HEK293T (cell line): ENCODE measurements around the gene TMEM62.

Experiments used
- CTCF ChIA-PET: fragments of 350-600 bp; formaldehyde crosslinking; extraction: SDS; loops from one replicate; lab custom pipeline; 2021; ENCODE audit warnings: antibody characterized with exemption, inconsistent platforms; lab: Yijun Ruan, JAX
- POLR2A ChIA-PET: fragments of 350-600 bp; formaldehyde crosslinking; extraction: SDS; loops from one replicate; lab custom pipeline; 2020; ENCODE audit warnings: antibody characterized with exemption, inconsistent platforms; lab: Yijun Ruan, JAX
- DNase-seq: peaks from one replicate; pipeline ENCODE4 v3.0.0; 2012; ENCODE audit warnings: mixed read lengths; ENCODE audit errors: extremely low spot score
- ARNT ChIP-seq: fragments of 450-650 bp; IDR thresholded peaks from 2 replicates; pipeline ENCODE4 v1.6.1; 2017; ENCODE audit warnings: mild to moderate bottlenecking
- BHLHE40 ChIP-seq: fragments of 450-650 bp; IDR thresholded peaks from 2 replicates; pipeline ENCODE4 v1.6.1; 2016; ENCODE audit warnings: mild to moderate bottlenecking, moderate library complexity, borderline replicate concordance
- CTBP1 ChIP-seq: fragments of 450-650 bp; IDR thresholded peaks from 2 replicates; pipeline ENCODE4 v1.6.1; 2016; ENCODE audit warnings: borderline replicate concordance
- ELF4 ChIP-seq: fragments of 450-650 bp; IDR thresholded peaks from 2 replicates; pipeline ENCODE4 v1.6.1; 2017; ENCODE audit warnings: antibody characterized with exemption
- FOXA1 ChIP-seq: fragments of 450-650 bp; IDR thresholded peaks from 2 replicates; pipeline ENCODE4 v1.6.1; 2016; ENCODE audit warnings: mild to moderate bottlenecking
- FOXK2 ChIP-seq: fragments of 450-650 bp; IDR thresholded peaks from 2 replicates; pipeline ENCODE4 v1.6.1; 2016; ENCODE audit warnings: mild to moderate bottlenecking
- FOXM1 ChIP-seq: fragments of 450-650 bp; IDR thresholded peaks from 2 replicates; pipeline ENCODE4 v1.6.1; 2017; ENCODE audit warnings: mild to moderate bottlenecking, borderline replicate concordance
- HDGF ChIP-seq: fragments of 450-650 bp; IDR thresholded peaks from 2 replicates; pipeline ENCODE4 v1.6.1; 2017; ENCODE audit warnings: antibody characterized with exemption, borderline replicate concordance
- L3MBTL2 ChIP-seq: fragments of 450-650 bp; conservative IDR thresholded peaks from 2 replicates; pipeline ENCODE4 v1.6.1; 2016; ENCODE audit warnings: mild to moderate bottlenecking
- LEF1 ChIP-seq: fragments of 450-650 bp; IDR thresholded peaks from 2 replicates; pipeline ENCODE4 v1.6.1; 2017; ENCODE audit warnings: mild to moderate bottlenecking, borderline replicate concordance
- NFRKB ChIP-seq: fragments of 450-650 bp; IDR thresholded peaks from 2 replicates; pipeline ENCODE4 v1.6.1; 2016; ENCODE audit warnings: mild to moderate bottlenecking, moderate library complexity
- PKNOX1 ChIP-seq: fragments of 450-650 bp; IDR thresholded peaks from 2 replicates; pipeline ENCODE4 v1.6.1; 2016
- SP1 ChIP-seq: fragments of 450-650 bp; IDR thresholded peaks from 2 replicates; pipeline ENCODE4 v1.6.1; 2017
- SUZ12 ChIP-seq: fragments of 450-650 bp; IDR thresholded peaks from 2 replicates; pipeline ENCODE4 v1.6.1; 2016; ENCODE audit warnings: mild to moderate bottlenecking
- TARDBP ChIP-seq: fragments of 450-650 bp; IDR thresholded peaks from 2 replicates; pipeline ENCODE4 v1.6.1; 2016
- ZNF384 ChIP-seq: fragments of 450-650 bp; IDR thresholded peaks from 2 replicates; pipeline ENCODE4 v1.6.1; 2016

The TMEM62 gene

GRCh38 chr15:43103907-43104306 lies 29.5 kb upstream of the TMEM62 start:
- no peak for DNase-seq
- ChIA-PET POLR2A (no interaction called here), CTCF (interaction anchor here (1.1 kb wide), 1 partner anchor 30 kb away, joined by 3 read pairs; no protein-coding TSS in a partner anchor)
- no peak for TF ChIP-seq BHLHE40
- no peak for TF ChIP-seq LEF1
- no peak for TF ChIP-seq SP1
- no peak for TF ChIP-seq FOXA1
- no peak for TF ChIP-seq HDGF
- no peak for TF ChIP-seq ZNF384
- TF ChIP-seq FOXM1 = no peak
- TF ChIP-seq TARDBP = no peak
- TF ChIP-seq L3MBTL2 = no peak
- no peak for TF ChIP-seq FOXK2
- no peak for TF ChIP-seq SUZ12
- no peak for TF ChIP-seq PKNOX1
- TF ChIP-seq CTBP1 = no peak
- no peak for TF ChIP-seq NFRKB
- TF ChIP-seq ARNT = no peak
- no peak for TF ChIP-seq ELF4

- POLR2A ChIA-PET = no interaction called here
- CTCF ChIA-PET = no interaction called here
- TF ChIP-seq SP1 = no peak
- no peak for TF ChIP-seq ZNF384
- TF ChIP-seq FOXM1 = no peak
- TF ChIP-seq CTBP1 = no peak
- no peak for TF ChIP-seq L3MBTL2
- no peak for TF ChIP-seq PKNOX1
- no peak for TF ChIP-seq LEF1
- no peak for TF ChIP-seq ARNT
- no peak for TF ChIP-seq TARDBP
- TF ChIP-seq BHLHE40 = no peak
- TF ChIP-seq FOXK2 = no peak
- no peak for TF ChIP-seq SUZ12
These were observed 29.0 kb upstream of the TMEM62 start for GRCh38 chr15:43104426-43104825.

GRCh38 chr15:43105077-43105736 lies 28.2 kb upstream of the TMEM62 start:
- ChIA-PET CTCF (no interaction called here), POLR2A (no interaction called here)
- DNase-seq = peak; percentile 7
- TF ChIP-seq TARDBP (no peak), FOXM1 (no peak), ZNF384 (no peak), FOXA1 (no peak), LEF1 (no peak), HDGF (no peak), NFRKB (no peak), SP1 (no peak), FOXK2 (no peak)

More at GRCh38 chr15:43104426-43104825, 29.0 kb upstream of the TMEM62 start:
- DNase-seq = no peak

- TF ChIP-seq NFRKB (no peak), ZNF384 (peak; percentile 71; the same call in 1 of the 2 replicates), FOXA1 (no peak), HDGF (no peak), FOXM1 (no peak), PKNOX1 (peak; percentile 64; the same call in 1 of the 2 replicates), SP1 (no peak), ARNT (no peak), SUZ12 (no peak), L3MBTL2 (no peak), FOXK2 (no peak), ELF4 (peak; percentile 68; the same call in 1 of the 2 replicates)
- peak; percentile 85 for DNase-seq
- CTCF ChIA-PET = no interaction called here
- POLR2A ChIA-PET = interaction anchor here (0.6 to 1.3 kb wide), 5 partner anchors 11 to 380 kb away, joined by 3 to 4 read pairs (median 3); no protein-coding TSS in a partner anchor
These were observed 27.5 kb upstream of the TMEM62 start, which contains the start of gene UBR1 for GRCh38 chr15:43105778-43106485. Gene UBR1 (minus strand): TSS chr15:43106038. CDS start chr15:43106022, 16 bp downstream.

- POLR2A ChIA-PET = interaction anchor here (0.6 to 1.3 kb wide), 3 partner anchors 11 to 380 kb away, joined by 3 read pairs; no protein-coding TSS in a partner anchor
These were observed 26.9 kb upstream of the TMEM62 start for GRCh38 chr15:43106486-43106829.

More at GRCh38 chr15:43106486-43106829, 26.9 kb upstream of the TMEM62 start:
- no peak for DNase-seq
- no peak for TF ChIP-seq SP1
- TF ChIP-seq PKNOX1 = no peak
- no peak for TF ChIP-seq TARDBP
- TF ChIP-seq ARNT = no peak
- TF ChIP-seq CTBP1 = no peak
- TF ChIP-seq BHLHE40 = no peak
- no peak for TF ChIP-seq NFRKB
- no peak for TF ChIP-seq L3MBTL2
- TF ChIP-seq LEF1 = no peak
- TF ChIP-seq SUZ12 = no peak
- TF ChIP-seq FOXK2 = no peak
- no peak for TF ChIP-seq ELF4
- no peak for TF ChIP-seq HDGF
- no peak for TF ChIP-seq FOXA1
- TF ChIP-seq ZNF384 = no peak
- TF ChIP-seq FOXM1 = no peak
- CTCF ChIA-PET = no interaction called here
